Ovary (tissue), 9 donors: Measurements from ENCODE around the gene DNAH6. TPM values are rescaled to one million over a fixed set of nuclear protein-coding genes. Genes with fewer than 3 reads are reported as not detected.

Source experiments
- DNase-seq, 5 donors: peaks; one replicate each; pipeline ENCODE4 v3.0.0-alpha.2; 2019 to 2020
- H3K27ac ChIP-seq, 2 donors: fragments of 200-600 bp; one replicate each; pipeline versions ENCODE4 v1.5.1 to v1.8.0; 2019 to 2022
- H3K27me3 ChIP-seq: fragments of 200-600 bp; one replicate; pipeline ENCODE4 v1.8.0; 2022
- H3K36me3 ChIP-seq: fragments of 200-600 bp; sonication (generic); one replicate; pipeline ENCODE4 v1.5.1; 2019
- H3K4me1 ChIP-seq: one replicate; pipeline ENCODE4 v1.8.1; 2013; ENCODE audit warnings: mild to moderate bottlenecking, moderate library complexity; ENCODE audit not compliant: insufficient read depth
- H3K4me3 ChIP-seq: fragments of 200-600 bp; sonication (generic); one replicate; pipeline ENCODE4 v1.5.1; 2017
- H3K9me3 ChIP-seq, 2 donors: fragments of 200-600 bp in 1 of 2; sonication (generic) in 1 of 2; one replicate each; pipeline versions ENCODE4 v1.5.1 to v1.8.1; 2013 to 2019; ENCODE audit warnings: mild to moderate bottlenecking in 1 of 2, moderate library complexity in 1 of 2
- CTCF ChIP-seq, 3 donors: fragments of 450-650 bp in 2 of 3; fragments of 200-600 bp in 1 of 3; IDR thresholded peaks; one replicate each; pipeline versions ENCODE4 v1.5.1 to v1.8.0; 2016 to 2022; ENCODE audit warnings: antibody characterized with exemption in 3 of 3, mild to moderate bottlenecking in 1 of 3
- EP300 ChIP-seq: sonication (generic); formaldehyde crosslinking; IDR thresholded peaks from one replicate; pipeline ENCODE4 v1.6.1; 2017; ENCODE audit warnings: antibody characterized with exemption
- POLR2A ChIP-seq: fragments of 450-650 bp; IDR thresholded peaks from one replicate; pipeline ENCODE4 v1.6.1; 2017; ENCODE audit warnings: antibody characterized with exemption, mild to moderate bottlenecking, moderate library complexity
- WGBS, 3 donors: extraction: QIAGEN DNeasy Blood & Tissue Kit in 1 of 3; methylation state at CpG; one replicate each; pipeline versions ENCODE4 v1.1.5 to v1.1.7; 2013 to 2017; 5-methylcytosine and 5-hydroxymethylcytosine counted together
- intact Hi-C, 4 donors: fragments of 100-400 bp; cut with DNase I; formaldehyde crosslinking; loops; one replicate each; pipeline versions ENCODE4 v1.11.0 to v1.15.1; 2022 to 2023
- polyA plus RNA-seq, 2 donors: library from polyadenylated mRNA; stranded (reverse); fragments of 200-250 nt in 1 of 2; fragments of 350-450 nt in 1 of 2; fragmentation: Illumina TruSeq in 1 of 2; extraction: RNeasy Lipid Tissue Mini Kit (QIAGEN cat#74804) in 1 of 2; gene quantifications; one replicate each; pipeline ENCODE4 v1.2.3, GENCODE V29; 2013 to 2014
- total RNA-seq, 7 donors: library from RNA; depleted of rRNA in 2 of 7; stranded (reverse); fragments of >200 nt in 2 of 7; fragmentation: NEBNext Ultra II Directional in 3 of 7; extraction: Animal tissue kit (Norgen Biotek cat#: 25700) in 3 of 7; gene quantifications; one replicate each; pipeline versions ENCODE4 v1.1.0 to v1.2.4, GENCODE V29; 2016 to 2023
- donor health status: DM: no; HTN: no; CAD: no; lungs with moderate emphysema.
- donor health status: DM: no; HTN: no; CAD: no.
- donor health status: Bipolar disorder and iron deficiency.
- donor health status: DM: yes; HTN: yes; CAD: no.
- donor health status: DM: no; HTN: no; CAD: no.
- donor health status: DM: yes; HTN: yes; CAD: no.

The DNAH6 gene
- total and polyA plus RNA-seq, 9 donors = 0.42 to 14.0 (median 2.4) TPM

DNA sequence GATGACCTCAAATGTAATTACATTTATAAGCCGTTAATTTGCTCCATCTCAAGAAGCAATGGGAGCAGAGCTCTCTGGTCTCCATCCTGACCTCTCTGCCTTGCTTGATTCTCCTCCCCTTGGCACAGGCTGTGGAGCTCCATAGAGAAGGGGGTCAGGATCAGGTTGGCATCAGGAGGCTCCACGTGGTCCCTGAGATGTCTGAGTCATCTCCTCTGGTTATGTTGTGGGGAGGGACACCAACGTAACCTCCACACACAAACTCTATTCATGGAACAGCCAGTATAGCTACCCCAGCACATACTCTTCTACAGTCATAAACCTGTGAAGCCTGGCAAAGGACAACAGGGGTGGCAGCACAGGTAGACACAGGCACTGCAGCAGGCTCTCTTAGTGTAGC lies 335.6 kb downstream of the DNAH6 start:
- intact Hi-C loops = no loop called here
- no peaks in the 10 kb centered on the region for H3K4me1 ChIP-seq
- no peak for TF ChIP-seq EP300
- no peak for TF ChIP-seq POLR2A
- TF ChIP-seq CTCF (IDR thresholded peaks at IDR 0.05) = no peak
- WGBS, 3 donors = 70 to 91% (median 79%) methylated on average over 3 of the region's 3 CpGs
- no peak overlapping the region for H3K4me3 ChIP-seq
- no peaks in the 10 kb centered on the region for H3K36me3 ChIP-seq
- H3K27ac ChIP-seq = no peak overlapping the region
- no peaks in the 10 kb centered on the region for H3K9me3 ChIP-seq
- DNase-seq = no peak
- no peaks in the 10 kb centered on the region for H3K27me3 ChIP-seq

- Histone ChIP-seq H3K27me3 (no peaks in the 10 kb centered on the region), H3K27ac (no peak overlapping the region)
- WGBS, 3 donors = 57 to 67% (median 60%) methylated on average over 4 of the region's 4 CpGs
Measured at GRCh38 chr2:84854850-84855249, 338.6 kb downstream of the DNAH6 start.

DNA sequence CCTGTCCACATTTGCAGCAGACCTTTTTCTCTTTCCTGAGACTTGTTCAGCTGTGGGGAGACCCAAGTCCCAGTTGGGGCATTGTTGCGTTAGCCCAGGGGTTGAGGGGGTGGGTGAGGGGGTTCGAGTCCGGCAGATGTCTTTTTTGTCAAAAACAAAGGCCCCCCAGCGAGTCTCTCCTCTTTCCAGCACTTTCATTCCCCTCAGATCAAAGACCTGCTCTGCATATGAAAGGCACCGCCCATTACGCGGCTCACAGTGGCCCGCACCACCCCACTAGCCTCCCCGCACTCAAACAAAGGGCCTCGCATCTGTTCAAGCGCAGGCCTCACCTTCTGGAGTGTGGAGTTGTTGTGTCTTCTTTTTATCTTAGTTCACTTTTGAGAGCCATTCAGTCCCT lies 339.4 kb downstream of the DNAH6 start:
- intact Hi-C loops = no loop called here
- Histone ChIP-seq H3K4me1 (no peaks in the 10 kb centered on the region), H3K27me3 (no peaks in the 10 kb centered on the region), H3K9me3 (no peaks in the 10 kb centered on the region), H3K4me3 (no peak overlapping the region), H3K36me3 (no peaks in the 10 kb centered on the region), H3K27ac (no peak overlapping the region)
- no peak for DNase-seq
- 56 to 76% (median 69%) methylated on average over 11 of the region's 11 CpGs for WGBS, 3 donors
- TF ChIP-seq POLR2A = no peak
- no peak for TF ChIP-seq CTCF (IDR thresholded peaks at IDR 0.05)
- TF ChIP-seq EP300 = no peak

More at GRCh38 chr2:84854850-84855249, 338.6 kb downstream of the DNAH6 start:
- H3K36me3 ChIP-seq = no peaks in the 10 kb centered on the region
- no peak for TF ChIP-seq EP300
- TF ChIP-seq POLR2A = no peak
- TF ChIP-seq CTCF (IDR thresholded peaks at IDR 0.05) = no peak
- DNase-seq = no peak
- H3K9me3 ChIP-seq = no peaks in the 10 kb centered on the region
- no peaks in the 10 kb centered on the region for H3K4me1 ChIP-seq
- no peak overlapping the region for H3K4me3 ChIP-seq
- intact Hi-C loops = no loop called here

DNA sequence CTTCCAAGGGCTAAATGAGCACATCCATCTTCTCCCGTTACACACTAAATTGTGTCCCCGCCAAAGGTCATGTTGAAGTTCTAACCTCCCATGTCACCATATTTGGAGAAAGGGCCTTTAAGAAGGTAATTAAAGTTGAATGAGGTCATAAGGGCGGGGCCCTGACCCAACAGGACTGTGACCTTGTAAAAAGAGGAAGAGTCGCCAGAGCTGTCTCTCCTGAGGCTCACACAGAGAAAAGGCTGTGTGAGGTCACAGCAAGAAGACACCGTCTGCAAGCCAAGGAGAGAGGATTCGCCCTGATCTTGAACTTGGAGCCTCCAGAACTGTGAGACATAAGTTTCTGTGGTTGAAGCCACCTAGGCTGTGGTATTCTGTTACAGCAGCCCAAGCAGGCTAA lies 340.5 kb downstream of the DNAH6 start:
- Histone ChIP-seq H3K9me3 (no peaks in the 10 kb centered on the region), H3K4me3 (no peak overlapping the region), H3K27ac (no peak overlapping the region), H3K36me3 (no peaks in the 10 kb centered on the region), H3K27me3 (no peaks in the 10 kb centered on the region), H3K4me1 (no peaks in the 10 kb centered on the region)
- WGBS, 3 donors = 82 to 96% (median 90%) methylated on average over 6 of the region's 6 CpGs
- TF ChIP-seq POLR2A (no peak), EP300 (no peak), CTCF (IDR thresholded peaks at IDR 0.05) (no peak)
- DNase-seq = no peak
- intact Hi-C loops = no loop called here

DNA sequence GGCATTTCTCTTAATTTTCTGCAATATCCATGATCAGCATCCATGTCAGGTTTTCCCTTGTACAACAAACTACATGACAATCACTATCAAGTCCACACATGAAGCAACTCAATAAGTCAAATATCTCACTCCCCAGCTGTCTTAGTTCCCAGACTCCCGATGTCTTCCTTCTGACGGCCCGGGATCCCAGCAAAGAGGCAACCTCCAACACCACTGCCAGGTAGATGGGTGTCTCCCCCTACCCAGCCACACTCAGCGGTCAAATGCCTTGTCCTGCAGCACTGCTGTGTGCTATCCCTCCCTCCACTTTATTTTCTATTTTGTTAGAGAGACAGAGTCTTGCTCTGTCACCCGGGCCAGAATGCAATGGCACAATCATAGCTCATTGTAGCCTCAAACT lies 341.3 kb downstream of the DNAH6 start:
- no peak for TF ChIP-seq CTCF (IDR thresholded peaks at IDR 0.05)
- no peak for TF ChIP-seq POLR2A
- no peak for TF ChIP-seq EP300
- H3K9me3 ChIP-seq = no peaks in the 10 kb centered on the region

More for the DNA sequence above, 341.3 kb downstream of the DNAH6 start:
- Histone ChIP-seq H3K4me1 (no peaks in the 10 kb centered on the region), H3K27me3 (no peaks in the 10 kb centered on the region), H3K36me3 (no peaks in the 10 kb centered on the region), H3K4me3 (no peak overlapping the region), H3K27ac (no peak overlapping the region)
- intact Hi-C loops = no loop called here
- no peak for DNase-seq
- WGBS, 3 donors = 94 to 97% (median 94%) methylated on average over 5 of the region's 5 CpGs
